LNCaP clone FGC (cell line): ENCODE measurements around the gene C12orf76.

ENCODE experiments used
- DNase-seq: peaks from one replicate; pipeline ENCODE4 v3.0.0-alpha.2; 2011; ENCODE audit warnings: low read depth
- H3K4me3 ChIP-seq: 2 replicates; pipeline ENCODE4 v1.5.1; 2011; ENCODE audit warnings: mild to moderate bottlenecking, low read depth, low read length, control low read depth
- TF ChIP-seq, protein P1 (sequence below): IDR thresholded peaks from 2 replicates; pipeline ENCODE4 v1.5.1; 2012; ENCODE audit warnings: mild to moderate bottlenecking; ENCODE audit not compliant: control insufficient read depth, insufficient read depth; ENCODE audit errors: extremely low read depth

C12orf76 gene

DNA sequence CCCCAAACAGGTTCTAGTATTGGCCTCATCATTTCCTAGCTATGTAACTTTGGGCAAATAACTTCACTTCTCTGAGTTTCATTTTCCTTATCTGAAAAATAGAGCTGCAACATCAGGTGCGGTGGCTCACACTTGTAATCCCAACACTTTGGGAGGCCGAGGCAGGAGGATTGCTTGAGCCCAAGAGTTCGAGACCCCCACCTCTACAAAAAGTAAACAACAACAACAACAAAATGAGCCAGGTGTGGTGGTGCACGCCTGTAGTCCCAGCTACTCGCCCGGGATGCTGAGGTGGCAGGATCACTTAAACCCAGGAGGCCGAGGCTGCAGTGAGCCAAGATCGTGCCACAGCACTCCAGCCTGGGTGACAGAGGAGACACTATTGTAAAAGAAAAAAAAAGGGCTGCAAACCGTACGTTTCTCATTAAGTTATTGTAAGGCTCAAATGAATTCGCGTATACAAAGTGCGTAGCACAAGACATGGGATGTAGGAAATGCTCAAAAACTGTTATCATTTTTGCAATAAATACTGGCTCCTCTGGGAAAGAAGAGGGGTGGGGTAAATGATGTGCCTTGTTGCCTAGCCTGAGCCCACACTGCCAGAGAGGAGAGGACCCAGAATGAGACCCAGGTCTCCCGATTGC is 903 bp downstream of the C12orf76 start:
- DNase-seq = no peak
- H3K4me3 ChIP-seq = peak overlapping the region; percentile 78
- TF ChIP-seq, protein P1, sequence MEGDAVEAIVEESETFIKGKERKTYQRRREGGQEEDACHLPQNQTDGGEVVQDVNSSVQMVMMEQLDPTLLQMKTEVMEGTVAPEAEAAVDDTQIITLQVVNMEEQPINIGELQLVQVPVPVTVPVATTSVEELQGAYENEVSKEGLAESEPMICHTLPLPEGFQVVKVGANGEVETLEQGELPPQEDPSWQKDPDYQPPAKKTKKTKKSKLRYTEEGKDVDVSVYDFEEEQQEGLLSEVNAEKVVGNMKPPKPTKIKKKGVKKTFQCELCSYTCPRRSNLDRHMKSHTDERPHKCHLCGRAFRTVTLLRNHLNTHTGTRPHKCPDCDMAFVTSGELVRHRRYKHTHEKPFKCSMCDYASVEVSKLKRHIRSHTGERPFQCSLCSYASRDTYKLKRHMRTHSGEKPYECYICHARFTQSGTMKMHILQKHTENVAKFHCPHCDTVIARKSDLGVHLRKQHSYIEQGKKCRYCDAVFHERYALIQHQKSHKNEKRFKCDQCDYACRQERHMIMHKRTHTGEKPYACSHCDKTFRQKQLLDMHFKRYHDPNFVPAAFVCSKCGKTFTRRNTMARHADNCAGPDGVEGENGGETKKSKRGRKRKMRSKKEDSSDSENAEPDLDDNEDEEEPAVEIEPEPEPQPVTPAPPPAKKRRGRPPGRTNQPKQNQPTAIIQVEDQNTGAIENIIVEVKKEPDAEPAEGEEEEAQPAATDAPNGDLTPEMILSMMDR = no peak

DNA sequence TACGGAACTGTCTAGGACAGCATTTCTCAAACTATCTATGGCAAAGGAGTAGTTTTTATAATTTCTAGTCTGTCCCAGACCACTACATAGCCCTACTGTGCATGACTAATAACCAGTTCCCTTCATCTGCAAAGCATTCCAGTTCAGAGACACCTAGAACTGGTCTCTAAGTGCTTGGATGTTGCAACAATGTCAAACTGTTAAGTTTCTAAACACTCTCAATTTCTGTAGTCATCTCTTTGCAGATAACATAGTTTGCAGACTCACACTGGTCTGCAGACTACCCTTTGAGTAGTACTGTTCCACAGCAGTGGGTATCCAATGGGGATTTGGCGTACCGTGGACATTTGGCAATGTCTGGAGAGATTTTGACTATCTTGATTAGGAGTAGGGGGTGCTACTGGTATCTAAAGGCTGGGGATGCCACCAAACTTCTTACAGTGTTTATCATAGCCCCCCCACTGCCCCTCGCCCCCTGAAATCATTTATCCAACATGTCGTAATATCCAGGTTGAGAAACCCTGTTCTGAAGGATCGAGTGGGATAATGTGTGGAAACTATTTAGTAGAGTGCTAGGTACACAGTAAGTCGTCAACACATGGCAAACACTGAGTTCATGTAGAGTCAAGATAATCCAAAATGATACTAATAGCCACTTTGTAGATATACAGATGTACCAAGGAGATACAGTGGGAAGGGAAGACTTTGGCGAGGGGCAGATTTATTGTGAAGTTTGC is 1.7 kb downstream of the C12orf76 start:
- no peak overlapping the region for H3K4me3 ChIP-seq
- TF ChIP-seq, protein P1 = no peak
- no peak for DNase-seq

DNA sequence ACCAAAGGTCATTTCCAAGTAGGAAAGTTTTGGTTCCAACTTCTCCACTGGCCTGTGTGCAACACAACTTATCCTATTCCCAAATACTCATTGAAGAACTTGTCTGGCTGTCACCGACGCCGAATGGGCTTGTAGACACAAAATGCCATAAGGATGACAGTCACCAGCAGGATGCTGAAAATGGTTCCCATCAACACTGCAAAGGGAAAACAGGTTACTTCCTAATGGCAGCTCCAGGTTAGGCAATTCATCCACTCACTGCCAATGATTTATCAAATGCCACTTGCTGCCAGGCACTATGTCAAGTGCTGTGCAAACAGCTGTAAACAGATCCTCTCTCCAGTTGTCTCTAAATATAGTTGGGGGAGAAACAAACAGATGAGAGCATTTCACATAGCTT is 6.1 kb downstream of the C12orf76 start:
- no peak overlapping the region for H3K4me3 ChIP-seq
- peak; percentile 80 for DNase-seq
- TF ChIP-seq, protein P1 = no peak

DNA sequence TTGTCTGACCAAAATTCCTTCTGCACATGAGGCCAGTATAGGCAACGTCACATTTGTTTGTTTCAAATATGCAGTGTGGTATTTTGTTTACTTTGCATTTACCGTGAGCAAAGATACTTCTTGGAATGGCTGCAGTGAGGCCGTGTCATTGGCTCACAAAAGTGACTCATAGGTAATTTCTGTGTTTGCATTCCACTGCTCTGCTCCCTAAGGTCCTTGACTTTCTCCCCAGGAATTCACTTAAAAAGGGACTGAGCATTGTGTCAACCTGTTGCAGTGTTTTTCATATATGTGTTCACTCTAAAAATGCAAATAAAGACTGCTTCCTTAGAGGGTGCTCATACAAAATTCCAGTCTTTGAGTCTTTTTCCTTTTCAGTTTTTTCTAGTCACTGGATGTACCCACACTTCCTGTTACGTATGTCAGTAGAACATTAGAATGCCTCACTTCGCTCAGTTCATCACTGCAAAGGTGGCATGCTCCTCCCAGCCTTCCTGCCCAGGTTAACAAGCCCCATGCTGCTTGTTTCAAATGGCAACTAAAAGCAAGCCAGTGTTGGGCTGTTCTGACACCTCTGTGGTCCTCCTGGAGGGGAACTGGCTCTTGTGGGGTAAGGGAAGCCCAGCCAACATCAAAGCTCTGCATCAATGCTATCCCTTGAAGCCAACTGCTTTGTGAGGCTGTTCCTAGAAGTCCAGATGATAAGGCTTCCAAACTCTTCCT is 9.1 kb downstream of the C12orf76 start:
- TF ChIP-seq, protein P1 = no peak
- DNase-seq = peak; percentile 86
- H3K4me3 ChIP-seq = no peak overlapping the region

DNA sequence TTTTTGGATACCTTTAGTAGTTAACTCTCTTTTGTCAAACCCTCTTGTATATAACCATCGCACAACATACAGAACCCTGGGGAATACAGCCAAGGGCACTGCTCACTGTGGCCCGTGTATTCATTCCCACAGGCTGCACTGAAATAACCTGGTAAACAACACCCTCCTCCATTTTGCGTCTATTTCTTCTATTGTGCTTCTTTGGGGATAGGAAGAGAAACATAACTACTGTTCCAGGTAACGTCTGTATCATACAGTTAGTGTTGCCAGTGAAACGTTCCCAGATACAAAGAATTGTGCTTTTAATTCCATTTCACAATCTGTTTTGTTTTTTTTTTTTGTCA is 9.6 kb downstream of the C12orf76 start:
- no peak for DNase-seq
- TF ChIP-seq, protein P1 = no peak
- H3K4me3 ChIP-seq = no peak overlapping the region

DNA sequence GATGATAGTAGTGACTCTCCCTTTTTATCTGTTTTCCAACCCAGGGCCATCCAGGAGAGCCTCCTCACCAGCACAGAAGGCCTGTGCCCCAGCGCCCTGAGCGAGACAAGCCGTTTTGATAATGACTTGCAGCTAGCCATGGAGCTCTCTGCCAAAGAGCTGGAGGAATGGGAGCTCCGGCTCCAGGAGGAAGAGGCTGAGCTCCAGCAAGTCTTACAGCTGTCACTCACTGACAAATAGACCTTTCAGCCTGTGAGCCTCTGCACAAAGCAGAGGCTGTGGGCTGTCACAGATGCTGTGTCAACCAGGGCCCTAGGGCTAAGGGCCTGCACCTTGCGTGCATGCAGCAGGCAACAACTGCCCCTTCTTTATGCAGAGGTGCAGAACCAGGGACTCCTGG is 11.0 kb downstream of the C12orf76 start:
- DNase-seq = no peak
- TF ChIP-seq, protein P1 = no peak
- H3K4me3 ChIP-seq = no peak overlapping the region
